Stromal cell of bone marrow (primary cell): Measurements from ENCODE around the gene ANKMY1.

Experiments used
- DNase-seq: peaks from one replicate; pipeline ENCODE4 v3.0.0-alpha.2; 2012; ENCODE audit warnings: low read depth

ANKMY1 gene

GRCh38 chr2:240557808-240558207 is at the start of gene ANKMY1:
Gene ANKMY1, minus strand, starts transcription at chr2:240557988. Its CDS starts 653 bp downstream, at chr2:240557335.
- DNase-seq: no peak

- DNase-seq: no peak
These were observed 48.3 kb upstream of the ANKMY1 start for GRCh38 chr2:240605867-240606743.

- no peak for DNase-seq
These were observed 47.3 kb upstream of the ANKMY1 start for GRCh38 chr2:240604939-240605716.

- no peak for DNase-seq
These were observed 46.6 kb upstream of the ANKMY1 start for GRCh38 chr2:240604291-240604938.

- DNase-seq: no peak
These were observed 46.1 kb upstream of the ANKMY1 start for GRCh38 chr2:240603846-240604245.

- no peak for DNase-seq
These were observed 45.5 kb upstream of the ANKMY1 start for GRCh38 chr2:240603081-240603835.

GRCh38 chr2:240602266-240603050 is 44.7 kb upstream of the ANKMY1 start:
- no peak for DNase-seq

- DNase-seq: no peak
These were observed 44.0 kb upstream of the ANKMY1 start for GRCh38 chr2:240601831-240602160.

GRCh38 chr2:240601061-240601830 is 43.5 kb upstream of the ANKMY1 start:
- DNase-seq: no peak

- no peak for DNase-seq
These were observed 42.7 kb upstream of the ANKMY1 start for GRCh38 chr2:240600451-240600961.

- no peak for DNase-seq
These were observed 41.4 kb upstream of the ANKMY1 start for GRCh38 chr2:240599141-240599583.

- no peak for DNase-seq
These were observed 40.6 kb upstream of the ANKMY1 start for GRCh38 chr2:240598311-240598911.

GRCh38 chr2:240597419-240598181 is 39.8 kb upstream of the ANKMY1 start:
- no peak for DNase-seq

- no peak for DNase-seq
These were observed 39.2 kb upstream of the ANKMY1 start for GRCh38 chr2:240597054-240597418.

- DNase-seq: no peak
These were observed 38.7 kb upstream of the ANKMY1 start for GRCh38 chr2:240596491-240596931.

GRCh38 chr2:240596080-240596460 is 38.3 kb upstream of the ANKMY1 start:
- no peak for DNase-seq

- DNase-seq: no peak
These were observed 37.7 kb upstream of the ANKMY1 start for GRCh38 chr2:240595381-240596079.
